Peyer's patch (tissue), 4 donors: ENCODE data around the gene ALG1L2. TPM values are rescaled to one million over a fixed set of nuclear protein-coding genes. Genes with fewer than 3 reads are reported as not detected.
A peak's percentile ranks its signal among the peaks of the same experiment; 100 is the strongest.
"Not testable (repeated sequence)": the region's sequence is repeated elsewhere in the genome, so short reads cannot be mapped to it uniquely, and the experiment has no call there.

Experiments used
- DNase-seq, 3 donors: peaks; one replicate each; pipeline ENCODE4 v3.0.0-alpha.2; 2017 to 2019
- H3K27ac ChIP-seq, 4 donors: fragments of 200-600 bp; sonication (generic); one replicate each; pipeline ENCODE4 v1.5.1; 2016 to 2019
- H3K27me3 ChIP-seq, 2 donors: fragments of 200-600 bp; sonication (generic); one replicate each; pipeline ENCODE4 v1.5.1; 2019
- H3K36me3 ChIP-seq, 3 donors: fragments of 200-600 bp; sonication (generic); one replicate each; pipeline ENCODE4 v1.5.1; 2016 to 2019
- H3K4me1 ChIP-seq, 4 donors: fragments of 200-600 bp; sonication (generic); one replicate each; pipeline ENCODE4 v1.5.1; 2016 to 2019
- H3K4me3 ChIP-seq, 4 donors: fragments of 200-600 bp; sonication (generic); 1 replicate in 3 of 4; 2 replicates in 1 of 4; pipeline ENCODE4 v1.5.1; 2016 to 2019; ENCODE audit warnings: mild to moderate bottlenecking in 1 of 4
- H3K9me3 ChIP-seq, 4 donors: fragments of 200-600 bp; sonication (generic); one replicate each; pipeline ENCODE4 v1.5.1; 2016 to 2019; ENCODE audit warnings: mild to moderate bottlenecking in 1 of 4
- total RNA-seq, 4 donors: library from RNA; depleted of rRNA; stranded (reverse); fragments of >200 nt; gene quantifications; one replicate each; pipeline ENCODE4 v1.1.0, GENCODE V29; 2016
- TF ChIP-seq, protein P1 (sequence below), 6 experiments: fragments of 450-650 bp in 4 of 6; fragments of 200-600 bp in 2 of 6; sonication (generic) in 1 of 6; IDR thresholded peaks; one replicate each; pipeline ENCODE4 v1.5.1; 2017 to 2019; ENCODE audit warnings: antibody characterized with exemption in 6 of 6, mild to moderate bottlenecking in 3 of 6, moderate library complexity in 1 of 6

The ALG1L2 gene
- total RNA-seq, 4 donors from 2014 or later = 2.4 TPM; not detected in 3

DNA sequence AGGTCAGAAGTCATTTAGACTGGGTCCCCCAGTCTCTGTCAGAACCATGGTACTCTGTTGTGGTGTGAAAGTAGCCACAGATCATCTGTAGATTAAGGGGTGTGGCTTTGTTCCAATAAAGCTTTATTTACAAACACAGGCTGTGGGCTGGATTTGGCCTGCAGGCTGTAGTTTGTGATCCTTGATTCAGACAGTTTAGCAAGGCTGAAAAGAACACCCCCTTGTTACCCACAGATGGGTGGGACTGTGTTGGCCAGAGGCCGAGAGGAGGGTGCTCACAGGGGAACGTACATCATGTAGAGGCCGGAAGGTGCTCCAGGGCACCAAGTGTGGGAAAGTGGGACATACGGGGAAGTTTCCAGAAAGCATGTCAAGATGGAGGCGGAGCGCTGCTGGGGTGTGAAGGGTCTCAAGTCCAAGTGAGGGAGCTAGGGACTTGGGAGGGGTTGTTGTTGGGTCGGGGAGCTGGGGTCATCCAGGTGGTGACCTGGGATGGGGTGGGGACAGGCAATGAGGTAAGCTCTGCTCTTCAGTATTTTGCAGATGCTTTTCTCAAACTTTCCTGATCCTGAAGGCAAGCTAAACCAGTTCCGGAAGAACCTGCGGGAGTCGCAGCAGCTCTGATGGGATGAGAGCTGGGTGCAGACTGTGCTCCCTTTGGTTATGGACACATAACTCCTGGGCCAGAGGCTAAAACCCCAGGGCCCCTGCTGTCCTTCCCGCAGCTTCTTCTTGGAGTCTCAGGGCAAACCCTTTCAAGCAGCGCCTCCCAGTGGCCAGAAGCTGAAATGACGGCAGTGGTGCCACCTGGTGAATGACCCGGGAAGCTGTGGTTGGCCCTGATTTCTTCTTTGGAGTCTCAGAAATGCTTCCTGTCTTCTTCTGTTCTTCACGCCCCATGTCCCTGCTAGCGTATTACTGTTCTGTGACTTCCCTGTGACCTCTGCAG is 16.3 kb downstream of the ALG1L2 start:
- not testable (repeated sequence) for H3K4me3 ChIP-seq
- DNase-seq = peak in 2 of 3 donors; percentile 39 to 73
- TF ChIP-seq, protein P1, sequence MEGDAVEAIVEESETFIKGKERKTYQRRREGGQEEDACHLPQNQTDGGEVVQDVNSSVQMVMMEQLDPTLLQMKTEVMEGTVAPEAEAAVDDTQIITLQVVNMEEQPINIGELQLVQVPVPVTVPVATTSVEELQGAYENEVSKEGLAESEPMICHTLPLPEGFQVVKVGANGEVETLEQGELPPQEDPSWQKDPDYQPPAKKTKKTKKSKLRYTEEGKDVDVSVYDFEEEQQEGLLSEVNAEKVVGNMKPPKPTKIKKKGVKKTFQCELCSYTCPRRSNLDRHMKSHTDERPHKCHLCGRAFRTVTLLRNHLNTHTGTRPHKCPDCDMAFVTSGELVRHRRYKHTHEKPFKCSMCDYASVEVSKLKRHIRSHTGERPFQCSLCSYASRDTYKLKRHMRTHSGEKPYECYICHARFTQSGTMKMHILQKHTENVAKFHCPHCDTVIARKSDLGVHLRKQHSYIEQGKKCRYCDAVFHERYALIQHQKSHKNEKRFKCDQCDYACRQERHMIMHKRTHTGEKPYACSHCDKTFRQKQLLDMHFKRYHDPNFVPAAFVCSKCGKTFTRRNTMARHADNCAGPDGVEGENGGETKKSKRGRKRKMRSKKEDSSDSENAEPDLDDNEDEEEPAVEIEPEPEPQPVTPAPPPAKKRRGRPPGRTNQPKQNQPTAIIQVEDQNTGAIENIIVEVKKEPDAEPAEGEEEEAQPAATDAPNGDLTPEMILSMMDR (IDR thresholded peaks at IDR 0.05) = peak in 5 of 6 experiments; percentile 21 to 68 (median 42)

DNA sequence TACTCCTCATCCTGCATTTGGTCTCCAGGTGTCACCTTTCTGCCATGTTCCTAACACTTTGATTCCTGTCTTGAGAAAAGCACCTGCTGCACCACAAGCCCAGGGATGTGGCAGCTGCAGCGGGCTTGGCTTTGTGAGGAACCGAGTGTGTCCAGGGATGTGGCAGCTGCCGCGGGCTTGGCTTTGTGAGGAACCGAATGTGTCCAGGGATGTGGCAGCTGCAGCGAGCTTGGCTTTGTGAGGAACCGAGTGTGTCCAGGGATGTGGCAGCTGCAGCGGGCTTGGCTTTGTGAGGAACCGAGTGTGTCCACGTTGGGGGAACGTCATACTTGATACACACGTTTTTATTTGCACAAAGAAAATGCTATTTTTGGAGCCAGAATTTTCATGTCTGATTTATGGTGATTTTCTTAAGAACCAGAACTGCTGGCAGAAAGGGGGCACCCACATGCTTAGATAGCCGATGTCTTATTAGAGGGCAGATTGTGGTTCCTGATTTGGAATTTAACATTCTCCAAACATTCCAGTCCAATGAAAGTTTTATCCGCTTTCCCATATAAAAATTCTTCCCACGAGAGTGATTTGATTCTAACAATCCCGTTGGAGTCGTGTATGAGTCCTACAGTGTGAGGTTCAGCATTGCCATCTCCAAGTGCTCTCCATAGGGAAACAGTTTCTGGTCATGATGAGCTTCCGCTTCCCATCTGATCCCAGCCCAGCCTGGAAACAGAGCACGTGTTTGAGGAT is 17.2 kb downstream of the ALG1L2 start:
- not testable (repeated sequence) for H3K4me3 ChIP-seq, H3K27ac ChIP-seq

More for the DNA sequence above, 16.3 kb downstream of the ALG1L2 start:
- H3K27ac ChIP-seq, H3K36me3 ChIP-seq, H3K27me3 ChIP-seq, H3K9me3 ChIP-seq: not testable (repeated sequence)
- peaks cover 0 to 14% (median 5%) of the 10 kb centered on the region in 4 donors for H3K4me1 ChIP-seq

DNA sequence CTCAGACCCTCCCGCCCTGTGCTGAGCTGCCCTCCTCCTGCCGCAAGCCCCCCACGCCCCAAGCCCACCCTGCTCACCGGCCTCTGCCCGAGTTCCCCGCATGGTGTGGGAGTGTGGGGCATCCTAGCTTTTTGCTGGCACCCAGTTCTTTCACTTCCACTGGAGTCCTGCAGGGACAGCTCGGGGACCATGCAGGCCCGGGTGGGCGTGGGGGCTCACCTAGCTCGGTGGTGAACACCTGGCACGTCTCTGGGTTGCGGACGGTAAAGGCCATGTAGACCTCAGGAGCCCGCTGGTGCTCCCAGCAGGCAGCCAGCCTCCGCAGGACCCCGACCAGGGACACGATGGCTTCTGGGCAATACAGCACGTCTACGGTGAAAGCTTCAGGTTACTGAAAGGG is 20.9 kb downstream of the ALG1L2 start:
- H3K27ac ChIP-seq, H3K36me3 ChIP-seq, H3K27me3 ChIP-seq, H3K4me3 ChIP-seq, H3K4me1 ChIP-seq, DNase-seq, H3K9me3 ChIP-seq: not testable (repeated sequence)

More for the DNA sequence above, 17.2 kb downstream of the ALG1L2 start:
- not testable (repeated sequence) for DNase-seq, H3K27me3 ChIP-seq, H3K36me3 ChIP-seq, H3K9me3 ChIP-seq
- H3K4me1 ChIP-seq = peaks cover 0 to 10% (median 3%) of the 10 kb centered on the region in 4 donors

DNA sequence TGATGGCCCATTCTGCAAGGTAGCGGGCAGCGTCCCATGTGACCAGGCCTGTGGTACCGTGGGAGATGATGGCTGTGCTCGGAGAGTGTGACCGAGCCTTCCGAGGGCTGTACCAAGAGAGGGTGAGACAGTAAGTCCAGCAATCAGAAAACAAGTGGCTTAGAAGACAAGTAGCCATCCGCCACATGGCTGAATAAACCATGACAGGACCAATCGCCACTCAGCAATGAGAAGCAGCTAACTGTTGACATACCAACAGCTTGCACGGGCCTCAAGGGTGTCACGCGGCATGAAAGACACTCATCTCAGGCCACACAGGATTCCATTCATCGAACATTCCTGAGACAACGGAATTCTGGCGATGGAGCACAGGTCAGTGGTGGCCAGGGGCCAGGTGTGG is 22.6 kb downstream of the ALG1L2 start:
- not testable (repeated sequence) for DNase-seq

DNA sequence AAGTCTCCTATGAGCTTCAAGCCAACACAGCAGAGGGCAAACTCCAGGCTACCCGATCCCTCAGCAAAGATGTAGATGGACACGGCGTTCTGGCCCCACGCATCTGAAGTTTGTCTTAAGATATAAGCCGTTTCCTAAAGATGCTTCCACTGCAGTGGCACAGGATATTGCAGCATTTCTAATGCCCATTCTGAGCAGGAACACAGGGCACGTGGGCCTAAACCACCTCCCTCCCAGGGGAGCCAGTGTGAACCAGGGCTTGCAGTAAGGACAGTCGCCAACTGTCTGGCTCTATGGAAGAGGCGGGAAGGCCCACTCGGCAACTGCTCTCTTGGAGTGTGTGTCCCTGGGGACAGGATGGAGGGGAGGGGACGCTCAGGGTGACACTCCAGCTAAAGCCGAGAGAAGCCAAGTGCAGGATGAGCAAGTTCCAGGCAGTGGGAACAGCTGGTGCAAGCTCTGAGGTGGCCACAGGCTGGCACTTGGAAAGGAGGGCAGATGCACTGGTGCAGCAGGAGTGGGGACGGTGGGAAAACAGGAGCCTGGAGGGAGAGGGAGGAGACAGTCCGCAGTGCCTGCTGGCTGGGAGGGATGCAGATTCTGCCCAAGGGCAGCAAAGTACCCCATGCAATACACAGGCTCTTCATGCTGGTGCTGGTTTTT is 25.8 kb downstream of the ALG1L2 start:
- H3K9me3 ChIP-seq, DNase-seq, H3K27ac ChIP-seq, H3K4me1 ChIP-seq, H3K4me3 ChIP-seq, H3K36me3 ChIP-seq, H3K27me3 ChIP-seq: not testable (repeated sequence)

More for the DNA sequence above, 22.6 kb downstream of the ALG1L2 start:
- H3K4me3 ChIP-seq, H3K9me3 ChIP-seq, H3K27me3 ChIP-seq, H3K4me1 ChIP-seq, H3K27ac ChIP-seq, H3K36me3 ChIP-seq: not testable (repeated sequence)

DNA sequence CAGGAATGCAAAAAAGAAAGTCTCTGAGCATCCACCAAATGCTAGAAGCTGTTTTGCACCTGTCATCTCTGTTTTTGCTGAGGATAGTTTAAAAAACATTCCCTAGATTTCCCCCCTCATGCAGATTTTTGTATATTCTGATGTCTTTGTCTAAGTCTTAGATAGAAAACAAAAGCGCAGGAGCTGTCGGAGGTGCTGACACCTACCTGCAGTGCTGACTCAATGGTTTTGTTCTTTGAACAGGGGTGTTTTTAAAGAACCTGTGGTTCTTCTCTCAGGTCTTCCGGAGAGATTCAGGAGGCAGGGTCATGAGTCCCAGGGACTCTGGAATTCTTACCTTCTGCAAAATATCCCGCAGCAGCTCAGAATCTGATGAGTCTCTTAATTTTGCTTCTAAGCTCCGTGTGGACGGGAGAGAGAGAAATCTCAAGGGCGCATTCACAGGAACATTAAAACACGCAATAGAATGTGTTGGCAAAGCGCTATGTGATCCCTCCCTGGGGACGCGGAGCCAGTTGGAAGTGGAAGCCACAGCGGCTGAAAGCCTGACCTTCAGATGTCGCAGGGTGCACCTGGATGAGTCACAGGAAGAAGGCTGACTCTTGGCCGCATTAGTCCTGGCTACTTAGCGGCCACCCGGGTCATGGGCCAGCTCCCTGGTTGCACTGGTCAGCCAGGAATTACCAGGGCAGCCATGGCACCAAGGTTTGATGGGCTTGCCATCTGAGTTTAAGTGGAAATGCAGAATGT is 27.4 kb downstream of the ALG1L2 start:
- not testable (repeated sequence) for H3K27me3 ChIP-seq, H3K36me3 ChIP-seq, H3K9me3 ChIP-seq, H3K4me3 ChIP-seq, DNase-seq, H3K27ac ChIP-seq
- H3K4me1 ChIP-seq = peaks cover 0 to 14% (median 0%) of the 10 kb centered on the region in 4 donors

DNA sequence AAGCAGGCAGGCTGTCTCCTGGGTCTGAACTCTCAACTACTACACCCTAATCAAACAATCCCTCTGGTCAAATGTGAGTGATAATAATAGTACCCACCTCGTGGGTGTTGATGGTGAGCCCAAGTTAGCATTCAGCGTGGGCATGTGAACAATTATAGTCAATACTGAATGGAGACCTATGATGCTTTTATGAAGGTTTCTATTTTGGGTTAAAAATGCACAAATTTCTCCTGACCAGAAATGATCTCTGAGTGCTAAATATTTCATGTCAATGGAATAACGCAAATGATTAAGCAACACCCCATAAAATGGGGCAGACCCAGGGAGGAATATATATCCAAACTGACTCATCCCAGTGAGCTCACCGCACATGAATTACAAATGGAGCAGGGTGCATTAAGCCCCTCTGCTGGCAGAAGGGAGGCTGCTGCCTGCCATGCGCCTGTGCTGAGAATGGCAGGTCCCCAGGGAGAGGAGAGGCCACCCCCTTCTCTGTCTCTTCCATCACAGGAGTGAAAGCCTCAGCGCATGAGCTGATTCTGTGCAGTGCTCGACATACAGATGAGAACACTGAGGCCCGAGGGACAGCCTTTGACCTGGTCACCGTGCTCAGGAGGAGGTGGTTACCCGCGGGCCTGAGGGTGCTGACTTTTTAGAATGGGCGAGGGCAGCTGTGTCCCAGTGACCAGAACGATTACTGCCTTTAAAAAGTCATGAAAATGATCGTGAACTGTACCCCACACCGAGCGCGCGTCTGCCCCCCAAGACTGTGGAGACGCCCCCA is 28.9 kb downstream of the ALG1L2 start:
- peak in 1 of 3 donors; percentile 52 for DNase-seq
- H3K36me3 ChIP-seq = not testable (repeated sequence)

More for the DNA sequence above, 28.9 kb downstream of the ALG1L2 start:
- peaks cover 0 to 14% (median 0%) of the 10 kb centered on the region in 4 donors for H3K4me1 ChIP-seq
- peak overlapping the region; percentile 69 to 97 (median 78) for H3K4me3 ChIP-seq
- not testable (repeated sequence) for H3K9me3 ChIP-seq, H3K27me3 ChIP-seq
- H3K27ac ChIP-seq = peak overlapping the region; percentile 84 to 90 (median 86)
